Lower leg skin (tissue), 4 donors: Measurements from ENCODE around the gene FURIN. TPM values are rescaled to one million over a fixed set of nuclear protein-coding genes. Genes with fewer than 3 reads are reported as not detected.

ENCODE experiments used
- DNase-seq, 2 donors: peaks; one replicate each; pipeline ENCODE4 v3.0.0-alpha.2; 2019; ENCODE audit warnings: low spot score in 2 of 2
- H3K4me3 ChIP-seq: fragments of 200-600 bp; sonication (generic); 2 replicates; pipeline ENCODE4 v1.5.1; 2017; ENCODE audit warnings: mild to moderate bottlenecking, low read depth; ENCODE audit not compliant: poor library complexity, severe bottlenecking
- CTCF ChIP-seq, 3 donors: fragments of 450-650 bp; IDR thresholded peaks; one replicate each; pipeline ENCODE4 v1.5.1; 2016; ENCODE audit warnings: antibody characterized with exemption in 3 of 3, mild to moderate bottlenecking in 3 of 3, moderate library complexity in 2 of 3
- POLR2A ChIP-seq, 2 donors: fragments of 450-650 bp; IDR thresholded peaks; one replicate each; pipeline ENCODE4 v1.6.1; 2016 to 2017; ENCODE audit warnings: antibody characterized with exemption in 2 of 2, mild to moderate bottlenecking in 1 of 2, moderate library complexity in 1 of 2
- WGBS, 2 donors: methylation state at CpG; one replicate each; pipeline ENCODE4 v1.1.5; 2018; 5-methylcytosine and 5-hydroxymethylcytosine counted together
- intact Hi-C: fragments of 100-400 bp; cut with DNase I; formaldehyde crosslinking; loops from one replicate; pipeline ENCODE4 v1.15.0; 2023; ENCODE audit warnings: low total_unique reads
- total RNA-seq, 4 donors: library from RNA; depleted of rRNA; stranded (reverse); fragments of >200 nt; gene quantifications; one replicate each; pipeline ENCODE4 v1.1.0, GENCODE V29; 2016

FURIN gene
- total RNA-seq, 4 donors from 2014 or later = 114 to 163 (median 149) TPM

- intact Hi-C loops = no loop called here
- WGBS, 2 donors = 27 to 33% methylated on average over 9 of the region's 9 CpGs
Observed at GRCh38 chr15:90869601-90870353, 1.4 kb downstream of the FURIN start.

GRCh38 chr15:90870354-90871138, 2.2 kb downstream of the FURIN start:
- intact Hi-C loops = no loop called here

More at GRCh38 chr15:90869601-90870353, 1.4 kb downstream of the FURIN start:
- TF ChIP-seq CTCF (IDR thresholded peaks at IDR 0.05) = no peak
- no peak for TF ChIP-seq POLR2A (IDR thresholded peaks at IDR 0.05)
- H3K4me3 ChIP-seq = no peak overlapping the region
- peak; percentile 78 to 93 for DNase-seq

GRCh38 chr15:90871139-90871715, 2.8 kb downstream of the FURIN start:
- intact Hi-C loops = no loop called here
- DNase-seq = peak in 1 of 2 donors; percentile 89
- TF ChIP-seq CTCF (IDR thresholded peaks at IDR 0.05) (no peak), POLR2A (IDR thresholded peaks at IDR 0.05) (no peak)

More at GRCh38 chr15:90870354-90871138, 2.2 kb downstream of the FURIN start:
- TF ChIP-seq POLR2A (IDR thresholded peaks at IDR 0.05) (no peak), CTCF (IDR thresholded peaks at IDR 0.05) (no peak)
- WGBS, 2 donors = 19% methylated on average over 19 of the region's 19 CpGs
- DNase-seq = no peak
- H3K4me3 ChIP-seq = peak overlapping the region; percentile 84

GRCh38 chr15:90871716-90872485, 3.5 kb downstream of the FURIN start:
- 3 to 5% methylated on average over 8 to 28 of the region's 77 CpGs for WGBS, 2 donors

More at GRCh38 chr15:90871139-90871715, 2.8 kb downstream of the FURIN start:
- WGBS, 2 donors = 0 to 3% methylated on average over 3 to 23 of the region's 71 CpGs
- H3K4me3 ChIP-seq = peak overlapping the region; percentile 84

More at GRCh38 chr15:90871716-90872485, 3.5 kb downstream of the FURIN start:
- TF ChIP-seq POLR2A (IDR thresholded peaks at IDR 0.05) (no peak), CTCF (IDR thresholded peaks at IDR 0.05) (no peak)
- intact Hi-C loops = no loop called here
- H3K4me3 ChIP-seq = peak overlapping the region; percentile 84
- DNase-seq = peak in 1 of 2 donors; percentile 76
